ENCODE data around the gene OR2T4. TPM values are rescaled to one million over a fixed set of nuclear protein-coding genes. Genes with fewer than 3 reads are reported as not detected.

OR2T4 gene
- total and polyA plus RNA-seq, 2 experiments from 2014 or later = not detected

GRCh38 chr1:248375446-248375845 is 14.0 kb downstream of the OR2T4 start, which contains the start of gene OR2T6:
OR2T6 (plus strand) TSS chr1:248375746; CDS start chr1:248387609, 11,863 bp downstream.
- in situ Hi-C loops (cut with MboI) = no loop called here
- H3K27ac ChIP-seq = no peak within 1 kb of the TSS
- DNase-seq = no peak
- no peak within 1 kb of the TSS for H3K4me2 ChIP-seq (ENCODE audit: unreplicated experiment)
- no peaks in the 10 kb centered on the region for H3K79me2 ChIP-seq (ENCODE audit: insufficient read depth)
- H3F3A ChIP-seq (ENCODE audit: insufficient read depth) = no peaks in the 10 kb centered on the region
- H3K9me2 ChIP-seq (ENCODE audit: insufficient read depth) = no peaks in the 10 kb centered on the region
- no peak within 1 kb of the TSS for H3K9ac ChIP-seq
- TF ChIP-seq EZH2phosphoT487 (IDR thresholded peaks at IDR 0.05; ENCODE audit: insufficient read depth, low read depth) = no peak
- TF ChIP-seq EZH2 (IDR thresholded peaks at IDR 0.05; ENCODE audit: insufficient read depth, poor library complexity, severe bottlenecking) = no peak
- H3K27me3 ChIP-seq (replicated peaks; ENCODE audit: insufficient read depth) = no peaks in the 10 kb centered on the region
- no peaks in the 10 kb centered on the region for H3K9me3 ChIP-seq (ENCODE audit: low read depth)
- no peaks in the 10 kb centered on the region for H4K20me1 ChIP-seq (ENCODE audit: insufficient read depth)
- no peak within 1 kb of the TSS for H2AFZ ChIP-seq
- H3K36me3 ChIP-seq (ENCODE audit: low read depth) = no peaks in the 10 kb centered on the region
- no peaks in the 10 kb centered on the region for H3K4me1 ChIP-seq (ENCODE audit: insufficient read depth)
- H3K4me3 ChIP-seq = no peak within 1 kb of the TSS

- H3K4me1 ChIP-seq (ENCODE audit: insufficient read depth) = no peaks in the 10 kb centered on the region
- WGBS, 2 experiments (ENCODE audit: low coverage in 1 of 2, low lambda C conversion rate in 2 of 2, missing lambda C conversion rate in 2 of 2) = 5 to 6% methylated on average over 3 of the region's 3 CpGs
- no peak for DNase-seq
- H2AFZ ChIP-seq = no peak overlapping the region
- no peaks in the 10 kb centered on the region for H3K9me2 ChIP-seq (ENCODE audit: insufficient read depth)
- no peak overlapping the region for H3K4me3 ChIP-seq
- no peaks in the 10 kb centered on the region for H3F3A ChIP-seq (ENCODE audit: insufficient read depth)
- no peak for TF ChIP-seq EZH2phosphoT487 (IDR thresholded peaks at IDR 0.05; ENCODE audit: insufficient read depth, low read depth)
- TF ChIP-seq EZH2 (IDR thresholded peaks at IDR 0.05; ENCODE audit: insufficient read depth, poor library complexity, severe bottlenecking) = no peak
- H3K9me3 ChIP-seq (ENCODE audit: low read depth) = no peaks in the 10 kb centered on the region
- H4K20me1 ChIP-seq (ENCODE audit: insufficient read depth) = no peaks in the 10 kb centered on the region
- H3K27me3 ChIP-seq (replicated peaks; ENCODE audit: insufficient read depth) = no peaks in the 10 kb centered on the region
- no peak overlapping the region for H3K27ac ChIP-seq
- H3K9ac ChIP-seq = no peak overlapping the region
- in situ Hi-C loops (cut with MboI) = no loop called here
- no peaks in the 10 kb centered on the region for H3K79me2 ChIP-seq (ENCODE audit: insufficient read depth)
- no peaks in the 10 kb centered on the region for H3K36me3 ChIP-seq (ENCODE audit: low read depth)
- no peak overlapping the region for H3K4me2 ChIP-seq (ENCODE audit: unreplicated experiment)
Observed at GRCh38 chr1:248376916-248377315, 15.5 kb downstream of the OR2T4 start.

- in situ Hi-C loops (cut with MboI) = no loop called here
- Histone ChIP-seq H4K20me1 (ENCODE audit: insufficient read depth) (no peaks in the 10 kb centered on the region), H3K27ac (no peak overlapping the region), H3K27me3 (replicated peaks; ENCODE audit: insufficient read depth) (no peaks in the 10 kb centered on the region), H3K9me3 (ENCODE audit: low read depth) (no peaks in the 10 kb centered on the region), H3K4me3 (no peak overlapping the region), H3F3A (ENCODE audit: insufficient read depth) (no peaks in the 10 kb centered on the region), H3K4me1 (ENCODE audit: insufficient read depth) (no peaks in the 10 kb centered on the region), H3K36me3 (ENCODE audit: low read depth) (no peaks in the 10 kb centered on the region), H3K79me2 (ENCODE audit: insufficient read depth) (no peaks in the 10 kb centered on the region), H3K4me2 (ENCODE audit: unreplicated experiment) (no peak overlapping the region), H3K9ac (no peak overlapping the region), H2AFZ (no peak overlapping the region), H3K9me2 (ENCODE audit: insufficient read depth) (no peaks in the 10 kb centered on the region)
- TF ChIP-seq EZH2 (IDR thresholded peaks at IDR 0.05; ENCODE audit: insufficient read depth, poor library complexity, severe bottlenecking) (no peak), EZH2phosphoT487 (IDR thresholded peaks at IDR 0.05; ENCODE audit: insufficient read depth, low read depth) (no peak)
- DNase-seq = no peak
- WGBS, 2 experiments (ENCODE audit: low coverage in 1 of 2, low lambda C conversion rate in 2 of 2, missing lambda C conversion rate in 2 of 2) = 34 to 38% methylated on average over 3 of the region's 3 CpGs
Observed at GRCh38 chr1:248380854-248381253, 19.4 kb downstream of the OR2T4 start.

- Histone ChIP-seq H3K4me1 (ENCODE audit: insufficient read depth) (no peaks in the 10 kb centered on the region), H3K4me2 (ENCODE audit: unreplicated experiment) (no peak overlapping the region), H3K4me3 (no peak overlapping the region), H3K9me2 (ENCODE audit: insufficient read depth) (no peaks in the 10 kb centered on the region), H3F3A (ENCODE audit: insufficient read depth) (no peaks in the 10 kb centered on the region), H4K20me1 (ENCODE audit: insufficient read depth) (no peaks in the 10 kb centered on the region), H2AFZ (no peak overlapping the region), H3K9ac (no peak overlapping the region), H3K9me3 (ENCODE audit: low read depth) (no peaks in the 10 kb centered on the region), H3K27me3 (replicated peaks; ENCODE audit: insufficient read depth) (no peaks in the 10 kb centered on the region), H3K27ac (no peak overlapping the region), H3K36me3 (ENCODE audit: low read depth) (no peaks in the 10 kb centered on the region), H3K79me2 (ENCODE audit: insufficient read depth) (no peaks in the 10 kb centered on the region)
- 3 to 9% methylated on average over 2 of the region's 2 CpGs for WGBS, 2 experiments (ENCODE audit: low coverage in 1 of 2, low lambda C conversion rate in 2 of 2, missing lambda C conversion rate in 2 of 2)
- TF ChIP-seq EZH2phosphoT487 (IDR thresholded peaks at IDR 0.05; ENCODE audit: insufficient read depth, low read depth) (no peak), EZH2 (IDR thresholded peaks at IDR 0.05; ENCODE audit: insufficient read depth, poor library complexity, severe bottlenecking) (no peak)
- in situ Hi-C loops (cut with MboI) = no loop called here
- no peak for DNase-seq
Observed at GRCh38 chr1:248388426-248388825, 27.0 kb downstream of the OR2T4 start.

GRCh38 chr1:248393050-248393449 is 31.6 kb downstream of the OR2T4 start:
- TF ChIP-seq EZH2phosphoT487 (IDR thresholded peaks at IDR 0.05; ENCODE audit: insufficient read depth, low read depth) (no peak), EZH2 (IDR thresholded peaks at IDR 0.05; ENCODE audit: insufficient read depth, poor library complexity, severe bottlenecking) (no peak)
- Histone ChIP-seq H3K27ac (no peak overlapping the region), H3K9me3 (ENCODE audit: low read depth) (no peaks in the 10 kb centered on the region), H3F3A (ENCODE audit: insufficient read depth) (no peaks in the 10 kb centered on the region), H3K9ac (no peak overlapping the region), H3K4me1 (ENCODE audit: insufficient read depth) (no peaks in the 10 kb centered on the region), H3K9me2 (ENCODE audit: insufficient read depth) (no peaks in the 10 kb centered on the region), H3K79me2 (ENCODE audit: insufficient read depth) (no peaks in the 10 kb centered on the region), H3K27me3 (replicated peaks; ENCODE audit: insufficient read depth) (no peaks in the 10 kb centered on the region), H3K4me2 (ENCODE audit: unreplicated experiment) (no peak overlapping the region), H2AFZ (no peak overlapping the region), H3K4me3 (no peak overlapping the region), H4K20me1 (ENCODE audit: insufficient read depth) (no peaks in the 10 kb centered on the region), H3K36me3 (ENCODE audit: low read depth) (no peaks in the 10 kb centered on the region)
- DNase-seq = no peak
- WGBS, 2 experiments (ENCODE audit: low coverage in 1 of 2, low lambda C conversion rate in 2 of 2, missing lambda C conversion rate in 2 of 2) = 7 to 8% methylated on average over 2 of the region's 2 CpGs
- in situ Hi-C loops (cut with MboI) = no loop called here

Data from GM23248 (cell line).